KBM-7 (cell line): ENCODE data around the gene LURAP1L.

Source experiments
- DNase-seq: peaks from one replicate; pipeline ENCODE4 v3.0.0-alpha.2; 2015
- in situ Hi-C: fragments of 300-500 bp; cut with MboI; formaldehyde crosslinking; loops from 2 replicates; pipeline ENCODE4 v1.14.3; 2020; ENCODE audit warnings: low sequenced_read_pairs, low pct_unique_long_range_greater_than_20kb, mixed read lengths

The LURAP1L gene

DNA sequence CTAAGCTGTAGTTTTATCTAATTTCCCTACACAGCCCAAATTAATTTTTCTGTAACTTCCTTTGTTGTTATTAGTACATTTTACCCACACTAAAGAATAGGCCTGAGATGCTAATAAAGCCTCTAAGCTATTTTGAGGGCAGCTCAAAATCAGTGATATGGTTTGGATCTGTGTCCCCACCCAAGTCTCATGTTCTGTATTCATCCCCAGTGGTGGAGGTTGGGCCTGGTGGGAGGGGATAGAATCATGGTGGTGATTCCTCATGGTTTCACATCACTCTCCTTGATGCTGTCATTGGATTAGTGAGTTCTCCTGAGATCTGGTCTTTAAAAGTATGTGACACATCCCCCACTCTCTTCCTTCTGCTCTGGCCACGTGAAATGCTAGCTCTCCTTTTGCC is 27.3 kb downstream of the LURAP1L start:
- in situ Hi-C loops = no loop called here

DNA sequence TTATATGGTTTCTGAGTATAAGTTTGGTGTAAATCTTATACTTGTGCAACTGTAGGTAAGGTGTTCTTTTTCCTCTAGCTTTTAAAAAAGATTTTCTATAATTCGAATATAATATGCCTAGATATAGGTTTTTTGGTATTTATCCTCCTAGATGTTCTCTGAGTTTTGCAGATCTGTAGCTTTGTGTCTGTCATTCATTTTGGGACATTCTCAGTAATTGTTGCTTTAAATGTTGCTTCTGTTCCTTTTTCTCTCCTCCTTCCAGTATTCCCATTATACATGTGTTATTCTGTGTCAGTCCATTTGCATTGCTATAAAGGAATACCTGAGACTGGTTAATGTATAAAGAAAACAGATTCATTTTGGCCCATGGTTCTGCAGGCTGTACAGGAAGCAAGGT is 33.7 kb downstream of the LURAP1L start:
- DNase-seq = no peak
- in situ Hi-C loops = no loop called here

More for the DNA sequence above, 27.3 kb downstream of the LURAP1L start:
- DNase-seq = no peak

GRCh38 chr9:12809720-12810119 is 34.9 kb downstream of the LURAP1L start:
- DNase-seq = no peak
- in situ Hi-C loops = no loop called here

GRCh38 chr9:12811935-12812334 is 37.1 kb downstream of the LURAP1L start:
- in situ Hi-C loops = no loop called here
- DNase-seq = no peak

DNA sequence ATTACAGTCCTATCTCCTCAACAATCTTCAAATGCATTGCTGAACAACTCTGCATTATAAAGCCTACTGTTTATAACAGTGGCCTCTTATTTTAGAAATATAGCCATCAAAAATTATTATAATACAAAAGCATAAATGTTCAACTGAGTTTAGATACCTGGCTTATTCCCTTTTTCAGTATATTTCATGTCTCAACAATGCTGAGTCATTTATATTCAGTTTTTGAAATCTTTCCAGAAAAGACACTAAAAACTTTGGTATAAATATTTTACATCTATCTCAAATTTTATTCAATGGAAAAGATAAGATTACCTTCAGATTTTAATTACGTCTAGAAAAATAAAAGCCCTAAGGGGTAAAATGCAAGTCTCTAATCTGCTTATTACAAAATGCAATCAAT is 37.9 kb downstream of the LURAP1L start:
- no peak for DNase-seq
- in situ Hi-C loops = no loop called here

DNA sequence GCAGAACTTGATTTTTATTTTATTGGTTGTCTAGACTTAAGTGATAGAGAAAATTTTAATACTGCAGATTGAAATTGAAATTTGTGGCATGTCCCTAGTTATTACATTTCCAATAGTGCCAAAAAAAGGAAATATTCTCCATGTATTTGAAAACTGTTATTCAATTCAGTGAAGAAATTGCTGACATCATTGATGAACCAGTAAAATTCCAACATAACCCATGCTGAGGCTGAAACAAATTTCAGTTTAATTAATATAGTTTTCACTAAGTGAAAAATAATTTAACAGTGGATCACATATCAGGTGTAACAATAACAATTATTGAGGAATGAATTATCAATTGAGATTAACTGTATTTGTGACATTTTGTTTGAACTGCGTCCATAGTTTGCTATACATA is 38.7 kb downstream of the LURAP1L start:
- in situ Hi-C loops = no loop called here
- no peak for DNase-seq

DNA sequence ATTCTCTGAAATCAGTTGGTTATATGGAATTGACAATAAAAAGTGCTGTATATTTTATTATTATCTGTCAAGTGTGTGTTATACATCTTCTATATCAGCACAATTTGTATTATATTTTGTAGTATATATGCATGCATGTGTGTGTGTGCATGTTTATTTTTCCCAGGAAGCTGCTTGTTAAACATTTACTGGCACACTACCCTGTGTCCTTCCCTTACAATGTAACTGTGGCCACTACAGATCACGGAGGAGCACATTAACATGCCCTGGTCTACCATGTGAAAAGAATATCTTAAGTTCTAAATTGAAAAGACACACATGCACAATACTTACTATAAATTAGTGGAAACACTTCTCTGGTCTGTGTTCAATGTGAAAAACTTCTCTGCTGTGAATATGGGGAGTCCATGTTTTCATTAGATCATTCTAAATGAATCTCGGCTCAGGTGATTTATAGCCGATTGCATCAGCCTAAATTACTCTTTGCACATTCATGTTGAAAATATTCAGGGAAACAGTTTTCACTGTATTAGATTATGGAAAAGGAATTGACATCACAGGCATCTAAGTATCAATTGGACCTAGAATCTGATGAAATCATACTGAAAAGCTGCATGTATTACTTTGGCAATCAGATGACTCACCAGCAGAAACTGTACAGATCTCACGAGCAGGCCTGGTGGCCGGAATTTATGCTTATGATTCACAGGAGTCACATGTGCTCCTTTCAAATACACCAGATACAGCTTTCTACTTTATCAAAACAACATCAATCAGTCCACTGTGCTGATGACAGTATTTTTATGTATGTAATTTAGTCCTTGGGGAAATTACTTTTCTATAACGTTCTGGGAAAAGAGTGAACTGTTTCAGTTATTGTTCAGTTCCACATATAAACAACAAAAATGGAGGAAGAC is 39.4 kb downstream of the LURAP1L start:
- in situ Hi-C loops = no loop called here
- DNase-seq = no peak

- no peak for DNase-seq
- in situ Hi-C loops = no loop called here
Observed at GRCh38 chr9:12814877-12815237, 40.0 kb downstream of the LURAP1L start.

DNA sequence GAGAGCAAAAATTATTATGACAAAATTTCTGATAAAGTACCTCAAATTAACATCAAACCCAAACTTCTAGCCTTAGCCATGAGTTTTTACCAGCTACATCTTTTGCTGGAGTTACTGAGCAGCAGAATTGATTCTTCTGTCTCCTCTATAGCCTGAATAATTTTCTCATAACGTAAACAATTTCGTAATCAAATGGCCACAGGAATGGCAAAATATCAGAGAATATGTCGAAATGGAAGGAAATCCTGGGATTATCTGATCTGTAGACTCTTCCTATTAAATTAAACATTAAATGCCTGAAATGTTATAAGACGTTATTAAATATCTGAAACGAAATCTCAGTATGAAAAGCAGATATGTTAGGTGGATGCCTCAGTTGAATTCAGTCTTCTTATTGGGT is 41.1 kb downstream of the LURAP1L start:
- in situ Hi-C loops = no loop called here

GRCh38 chr9:12816656-12817101 is 41.9 kb downstream of the LURAP1L start:
- DNase-seq = no peak
- in situ Hi-C loops = no loop called here

More for the DNA sequence above, 41.1 kb downstream of the LURAP1L start:
- DNase-seq = no peak

DNA sequence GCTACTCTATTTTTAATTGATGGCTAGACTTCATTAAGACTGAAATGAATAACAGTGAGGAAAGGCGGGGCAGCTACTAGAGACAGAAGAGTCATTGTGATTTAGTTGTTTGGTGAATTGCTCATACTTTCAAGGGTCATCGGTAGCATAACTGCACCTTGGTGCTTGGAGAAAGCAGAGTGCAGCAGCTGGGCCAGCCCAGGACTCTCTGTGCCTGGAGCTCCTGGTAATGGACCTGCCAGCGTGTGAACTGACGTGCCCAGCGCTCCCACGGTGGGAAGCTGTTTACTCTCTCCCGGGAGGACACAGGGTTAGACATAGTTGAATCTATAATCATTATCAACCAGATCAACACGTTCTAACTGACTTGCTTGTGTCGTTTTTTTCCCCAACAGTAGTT is 42.9 kb downstream of the LURAP1L start:
- in situ Hi-C loops = no loop called here
- no peak for DNase-seq

DNA sequence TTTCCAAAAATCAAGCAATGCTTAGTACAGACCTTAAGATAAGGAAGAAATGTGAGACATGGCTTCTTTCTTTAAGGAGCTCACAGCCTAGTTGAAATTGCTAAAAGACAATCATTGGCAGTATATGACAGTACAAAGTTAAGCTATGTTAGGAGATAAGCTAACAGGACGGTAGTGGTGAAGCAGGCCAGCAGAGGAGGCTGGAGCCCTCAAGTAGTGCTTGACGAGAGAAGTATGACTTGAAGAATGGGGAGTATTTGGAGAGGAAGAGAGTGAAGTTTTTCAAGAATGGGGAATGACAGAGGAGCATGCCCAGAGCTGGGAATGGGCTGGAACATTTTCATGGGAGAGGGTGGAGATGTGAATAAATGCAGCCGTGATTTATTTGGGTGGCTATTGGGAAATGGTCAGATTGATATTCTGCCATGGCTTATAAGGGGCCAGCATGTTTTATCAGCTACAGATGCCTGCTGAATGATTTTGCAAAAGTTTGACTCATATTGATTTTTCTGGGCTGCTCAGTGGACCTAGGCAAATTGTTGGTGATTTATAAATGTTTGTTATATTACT is 43.7 kb downstream of the LURAP1L start:
- in situ Hi-C loops = no loop called here
- DNase-seq = no peak

GRCh38 chr9:12819436-12820185 is 44.8 kb downstream of the LURAP1L start:
- peak; percentile 32 for DNase-seq
- in situ Hi-C loops = no loop called here

GRCh38 chr9:12822111-12822510 is 47.3 kb downstream of the LURAP1L start:
- in situ Hi-C loops = no loop called here
- no peak for DNase-seq

- in situ Hi-C loops = no loop called here
Observed at GRCh38 chr9:12826924-12827565, 52.2 kb downstream of the LURAP1L start.

DNA sequence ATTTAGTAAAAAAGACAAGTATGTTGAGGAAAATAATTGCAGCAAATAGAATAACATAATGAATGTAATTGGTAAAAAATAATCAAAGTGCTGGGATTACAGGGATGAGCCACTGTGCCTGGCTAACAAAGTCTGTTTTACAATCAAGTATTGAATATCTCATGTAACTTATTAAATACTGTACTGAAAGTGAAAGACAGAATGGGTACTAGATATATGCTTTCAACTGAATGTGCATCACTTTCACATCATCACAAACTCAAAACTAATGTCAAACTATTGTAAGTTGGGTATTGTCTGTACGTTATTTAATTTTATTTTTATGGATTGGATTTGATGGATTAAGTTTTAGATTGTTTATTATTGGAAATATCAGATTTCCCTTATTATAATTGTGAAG is 58.9 kb downstream of the LURAP1L start:
- in situ Hi-C loops = no loop called here
- no peak for DNase-seq

More at GRCh38 chr9:12826924-12827565, 52.2 kb downstream of the LURAP1L start:
- DNase-seq = no peak

DNA sequence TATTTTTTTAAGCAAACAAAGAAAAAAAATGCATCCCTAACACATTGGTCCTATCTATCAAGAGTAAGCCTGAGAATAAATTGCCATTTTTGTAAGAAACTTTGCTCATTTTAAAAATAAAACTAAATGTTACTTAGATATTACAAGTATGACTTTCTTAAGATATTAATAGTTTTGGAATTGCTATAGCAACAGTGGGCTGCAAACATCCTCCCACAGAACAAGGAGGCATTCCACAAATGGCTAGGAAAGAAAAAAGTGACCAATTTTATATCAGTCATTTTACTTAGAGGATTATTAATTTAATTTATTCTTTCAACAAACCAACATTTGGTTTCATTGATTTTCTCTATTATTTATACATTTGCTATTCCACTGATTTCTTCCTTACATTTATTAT is 63.7 kb downstream of the LURAP1L start:
- no peak for DNase-seq
- in situ Hi-C loops = no loop called here

- DNase-seq = no peak
- in situ Hi-C loops = no loop called here
Observed at GRCh38 chr9:12843735-12844134, 68.9 kb downstream of the LURAP1L start.

GRCh38 chr9:12846035-12846434 is 71.2 kb downstream of the LURAP1L start:
- no peak for DNase-seq
- in situ Hi-C loops = no loop called here

DNA sequence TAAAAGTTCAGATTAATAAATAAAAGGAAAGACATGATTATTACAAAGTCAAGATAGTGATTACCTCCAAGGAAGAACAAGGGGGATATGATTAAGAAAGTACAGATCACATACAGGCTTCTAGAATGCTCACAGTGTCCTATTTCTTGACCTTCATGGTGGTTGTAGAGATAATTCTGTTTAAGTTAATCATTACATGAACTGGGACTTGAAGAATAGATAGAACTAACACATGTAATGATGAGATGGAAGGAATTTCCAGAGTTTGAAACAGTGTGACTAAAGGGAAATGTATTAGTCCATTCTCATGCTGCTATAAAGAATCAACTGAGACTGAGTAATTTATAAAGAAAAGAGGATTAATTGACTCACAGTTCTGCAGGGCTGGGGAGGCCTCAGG is 72.7 kb downstream of the LURAP1L start:
- no peak for DNase-seq
- in situ Hi-C loops = no loop called here
